ENCODE data around the gene CACTIN.
"Not testable (repeated sequence)": the region's sequence is repeated elsewhere in the genome, so short reads cannot be mapped to it uniquely, and the experiment has no call there.

The CACTIN gene

GRCh38 chr19:3572132-3572854 is 54.3 kb downstream of the CACTIN start:
- H3K27ac ChIP-seq (ENCODE audit: low read depth, low read length, severe bottlenecking): peak overlapping the region; percentile 36
- peak overlapping the region; percentile 92 for H3K4me3 ChIP-seq (ENCODE audit: extremely low read depth, insufficient read depth, low read length, poor library complexity, severe bottlenecking)
- peaks cover 16% of the 10 kb centered on the region for H3K4me1 ChIP-seq (ENCODE audit: control insufficient read depth, insufficient read depth, low read length, poor library complexity, severe bottlenecking)
- 4 to 9% methylated on average over 28 to 45 of the region's 48 CpGs for WGBS, 2 experiments (ENCODE audit: insufficient coverage in 2 of 2)
- peaks cover 20% of the 10 kb centered on the region for H3K36me3 ChIP-seq (ENCODE audit: control insufficient read depth, insufficient read depth, low read length)
- H3K9me3 ChIP-seq (ENCODE audit: control insufficient read depth, low read length): no peaks in the 10 kb centered on the region

DNA sequence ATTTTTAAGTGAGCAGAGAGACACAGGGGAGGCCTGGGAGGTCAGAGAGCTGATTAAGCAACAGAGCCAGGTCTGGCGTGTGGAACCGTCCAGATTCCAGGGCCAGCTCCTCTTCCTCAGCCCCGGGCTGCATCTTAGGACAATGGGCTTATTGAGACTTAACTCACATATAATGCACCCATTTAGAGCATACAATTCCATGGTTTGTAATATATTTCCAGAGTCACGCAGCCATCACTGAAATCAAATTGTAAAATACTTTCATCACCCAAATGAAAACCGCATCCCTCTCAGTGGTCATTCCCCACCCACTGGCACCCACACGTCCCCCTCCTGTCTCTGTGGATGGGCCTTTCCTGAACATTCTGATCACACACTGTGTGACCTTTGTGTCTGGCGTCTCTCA is 56.0 kb downstream of the CACTIN start:
- Histone ChIP-seq H3K4me3 (ENCODE audit: extremely low read depth, insufficient read depth, low read length, poor library complexity, severe bottlenecking) (no peak overlapping the region), H3K9me3 (ENCODE audit: control insufficient read depth, low read length) (no peaks in the 10 kb centered on the region), H3K36me3 (ENCODE audit: control insufficient read depth, insufficient read depth, low read length) (peaks cover 15% of the 10 kb centered on the region), H3K27ac (ENCODE audit: low read depth, low read length, severe bottlenecking) (no peak overlapping the region), H3K4me1 (ENCODE audit: control insufficient read depth, insufficient read depth, low read length, poor library complexity, severe bottlenecking) (peaks cover 6% of the 10 kb centered on the region)
- 87 to 93% methylated on average over 4 to 7 of the region's 7 CpGs for WGBS, 2 experiments (ENCODE audit: insufficient coverage in 2 of 2)

DNA sequence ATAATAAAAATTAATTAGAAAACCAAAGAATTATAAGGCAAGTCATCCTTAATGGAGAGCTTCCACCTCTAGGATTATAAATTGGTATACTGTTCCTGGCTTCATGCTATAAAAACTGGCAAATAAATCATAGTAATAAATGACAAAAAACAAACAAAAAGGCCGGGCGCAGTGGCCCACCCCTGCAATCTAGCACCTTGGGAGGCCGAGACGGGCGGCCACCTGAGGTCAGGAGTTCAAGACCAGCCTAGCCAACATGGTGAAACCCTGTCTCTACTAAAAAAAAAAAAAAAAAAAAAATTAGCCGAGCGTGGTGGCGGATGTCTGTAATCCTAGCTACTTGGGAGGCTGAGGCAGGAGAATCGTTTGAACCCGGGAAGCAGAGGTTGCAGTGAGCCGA is 56.5 kb downstream of the CACTIN start:
- not testable (repeated sequence) for H3K36me3 ChIP-seq (ENCODE audit: control insufficient read depth, insufficient read depth, low read length); H3K4me1 ChIP-seq (ENCODE audit: control insufficient read depth, insufficient read depth, low read length, poor library complexity, severe bottlenecking); H3K4me3 ChIP-seq (ENCODE audit: extremely low read depth, insufficient read depth, low read length, poor library complexity, severe bottlenecking); H3K9me3 ChIP-seq (ENCODE audit: control insufficient read depth, low read length); H3K27ac ChIP-seq (ENCODE audit: low read depth, low read length, severe bottlenecking)
- no CpG with 5 or more reads among the region's 11 CpGs for WGBS, 2 experiments (ENCODE audit: insufficient coverage in 2 of 2)

- H3K9me3 ChIP-seq (ENCODE audit: control insufficient read depth, low read length): no peaks in the 10 kb centered on the region
- 80 to 84% methylated on average over 13 to 19 of the region's 19 CpGs for WGBS, 2 experiments (ENCODE audit: insufficient coverage in 2 of 2)
- H3K27ac ChIP-seq (ENCODE audit: low read depth, low read length, severe bottlenecking): peak overlapping the region; percentile 57
- no peak overlapping the region for H3K4me3 ChIP-seq (ENCODE audit: extremely low read depth, insufficient read depth, low read length, poor library complexity, severe bottlenecking)
- no peaks in the 10 kb centered on the region for H3K36me3 ChIP-seq (ENCODE audit: control insufficient read depth, insufficient read depth, low read length)
- H3K4me1 ChIP-seq (ENCODE audit: control insufficient read depth, insufficient read depth, low read length, poor library complexity, severe bottlenecking): peaks cover 6% of the 10 kb centered on the region
Measured at GRCh38 chr19:3565139-3565538, 61.5 kb downstream of the CACTIN start.

GRCh38 chr19:3563709-3564524 is 62.7 kb downstream of the CACTIN start:
- no peaks in the 10 kb centered on the region for H3K9me3 ChIP-seq (ENCODE audit: control insufficient read depth, low read length)
- H3K36me3 ChIP-seq (ENCODE audit: control insufficient read depth, insufficient read depth, low read length): no peaks in the 10 kb centered on the region
- H3K4me1 ChIP-seq (ENCODE audit: control insufficient read depth, insufficient read depth, low read length, poor library complexity, severe bottlenecking): peaks cover 6% of the 10 kb centered on the region
- no peak overlapping the region for H3K4me3 ChIP-seq (ENCODE audit: extremely low read depth, insufficient read depth, low read length, poor library complexity, severe bottlenecking)
- no peak overlapping the region for H3K27ac ChIP-seq (ENCODE audit: low read depth, low read length, severe bottlenecking)
- 90 to 96% methylated on average over 10 to 12 of the region's 17 CpGs for WGBS, 2 experiments (ENCODE audit: insufficient coverage in 2 of 2)
